HCT116 (cell line): Measurements from ENCODE around the gene PIEZO2. TPM values are rescaled to one million over a fixed set of nuclear protein-coding genes. Genes with fewer than 3 reads are reported as not detected.

Experiments used
- ATAC-seq: fragments of 200-7000 bp; cut with Tn5 transposase; 2 replicates; pipeline ENCODE4 v1.9.1; 2020; ENCODE audit warnings: mild to moderate bottlenecking, moderate library complexity
- BruUV-seq: library from RNA; stranded (reverse); fragments of 400-500 nt; replicated peaks from 2 replicates; lab custom pipeline; 2021; lab: Mats Ljungman, UMichigan
- CTCF ChIA-PET: fragments of 300-600 bp; sonication (Branson Sonifier 250); formaldehyde crosslinking; loops from one replicate; lab custom pipeline; 2021; ENCODE audit warnings: antibody characterized with exemption; lab: Charles Lee
- POLR2A ChIA-PET: fragments of 300-600, 350-600 bp; sonication (Branson Sonifier 250); formaldehyde crosslinking; loops from one replicate; lab custom pipeline; 2021; ENCODE audit warnings: antibody characterized with exemption; lab: Charles Lee
- RAD21 ChIA-PET, 2 experiments: fragments of 300-600 bp; sonication (Branson Sonifier 250); formaldehyde crosslinking; loops; one replicate each; lab custom pipeline; 2023; ENCODE audit warnings: low total read pairs in 2 of 2; ENCODE audit not compliant: uncharacterized antibody in 2 of 2, unreplicated experiment in 2 of 2, low non-redundant PET in 1 of 2; lab: Charles Lee
- DNase-seq: peaks from one replicate; pipeline ENCODE4 v3.0.0-alpha.2; 2010; ENCODE audit warnings: low read depth, low spot score
- H2AFZ ChIP-seq: fragments of 200-600 bp; shearing (Covaris generic), sonication (generic); 2 replicates; pipeline ENCODE4 v1.6.1; 2017; ENCODE audit warnings: low read depth, mixed run types, mixed read lengths, antibody characterized with exemption, low read length; ENCODE audit not compliant: poor library complexity, severe bottlenecking
- H3K27ac ChIP-seq: 2 replicates; pipeline ENCODE4 v1.5.1; 2012; ENCODE audit warnings: low read depth, low read length
- H3K27me3 ChIP-seq: fragments of 200-600 bp; sonication (generic); 2 replicates; pipeline ENCODE4 v1.6.1; 2016; ENCODE audit warnings: mixed run types, low read length, mixed read lengths; ENCODE audit not compliant: insufficient read depth
- H3K36me3 ChIP-seq, 2 experiments: fragments of 200-500 bp in 1 of 2; fragments of 200-600 bp in 1 of 2; sonication (Bioruptor generic) in 1 of 2; sonication (generic) in 1 of 2; 2 replicates each; pipeline versions ENCODE4 v1.5.1 to v1.6.1; 2014 to 2016; ENCODE audit warnings: low read length in 2 of 2, inconsistent platforms in 1 of 2, mixed read lengths in 1 of 2, mixed run types in 1 of 2; ENCODE audit not compliant: insufficient read depth in 2 of 2, control insufficient read depth in 1 of 2
- H3K4me1 ChIP-seq, 2 experiments: fragments of 200-600 bp in 1 of 2; sonication (generic) in 1 of 2; 2 replicates each; pipeline versions ENCODE4 v1.5.1 to v1.6.1; 2012 to 2017; ENCODE audit warnings: low read length in 2 of 2, inconsistent platforms in 1 of 2, mild to moderate bottlenecking in 1 of 2, mixed read lengths in 1 of 2, mixed run types in 1 of 2, moderate library complexity in 1 of 2; ENCODE audit not compliant: insufficient read depth in 2 of 2, control insufficient read depth in 1 of 2
- H3K4me2 ChIP-seq: fragments of 200-600 bp; sonication (generic); 2 replicates; pipeline ENCODE4 v1.6.1; 2017; ENCODE audit warnings: mixed run types, low read length, mixed read lengths
- H3K4me3 ChIP-seq, 2 experiments: fragments of 200-600 bp in 1 of 2; sonication (generic) in 1 of 2; replicated peaks in 1 of 2; 2 replicates each; pipeline ENCODE4 v1.5.1; 2011 to 2016; ENCODE audit warnings: low read length in 2 of 2, control low read depth in 1 of 2, low read depth in 1 of 2, mild to moderate bottlenecking in 1 of 2, mixed read lengths in 1 of 2, mixed run types in 1 of 2
- H3K79me2 ChIP-seq: fragments of 200-600 bp; sonication (generic); 2 replicates; pipeline ENCODE4 v1.6.1; 2017; ENCODE audit warnings: mild to moderate bottlenecking, mixed run types, low read length, moderate library complexity, mixed read lengths; ENCODE audit not compliant: insufficient read depth
- H3K9ac ChIP-seq: fragments of 200-600 bp; sonication (generic); 2 replicates; pipeline ENCODE4 v1.6.1; 2016; ENCODE audit warnings: low read length, mixed read lengths
- H3K9me2 ChIP-seq: fragments of 200-600 bp; sonication (generic), shearing (Covaris generic); 2 replicates; pipeline ENCODE4 v1.6.1; 2017; ENCODE audit warnings: mixed run types, mild to moderate bottlenecking, moderate library complexity; ENCODE audit not compliant: insufficient read depth
- H3K9me3 ChIP-seq, 2 experiments: fragments of 200-500 bp in 1 of 2; fragments of 200-600 bp in 1 of 2; sonication (Bioruptor generic) in 1 of 2; sonication (generic) in 1 of 2; 2 replicates each; pipeline ENCODE4 v1.6.1; 2014 to 2017; ENCODE audit warnings: low read length in 2 of 2, mixed read lengths in 2 of 2, inconsistent platforms in 1 of 2, low read depth in 1 of 2, mild to moderate bottlenecking in 1 of 2, mixed run types in 1 of 2, moderate library complexity in 1 of 2; ENCODE audit not compliant: control insufficient read depth in 1 of 2, insufficient read depth in 1 of 2
- H4K20me1 ChIP-seq: fragments of 200-600 bp; sonication (generic), shearing (Covaris generic); 2 replicates; pipeline ENCODE4 v1.6.1; 2017; ENCODE audit warnings: mixed run types, mild to moderate bottlenecking, moderate library complexity; ENCODE audit not compliant: insufficient read depth
- CBX3 ChIP-seq: IDR thresholded peaks from 2 replicates; pipeline ENCODE4 v1.6.1; 2012; ENCODE audit warnings: low read depth
- CEBPB ChIP-seq: IDR thresholded peaks from 2 replicates; pipeline ENCODE4 v1.6.1; 2012; ENCODE audit warnings: low read depth
- FOSL1 ChIP-seq: IDR thresholded peaks from 2 replicates; pipeline ENCODE4 v1.6.1; 2012; ENCODE audit warnings: low read depth
- JUND ChIP-seq: IDR thresholded peaks from 2 replicates; pipeline ENCODE4 v1.6.1; 2012
- POLR2AphosphoS5 ChIP-seq: IDR thresholded peaks from 2 replicates; pipeline ENCODE4 v1.6.1; 2011; ENCODE audit warnings: mild to moderate bottlenecking, low read depth, low read length, moderate library complexity
- TCF7L2 ChIP-seq: IDR thresholded peaks from 2 replicates; pipeline ENCODE4 v1.7.0; 2011; ENCODE audit warnings: borderline replicate concordance, inconsistent platforms; ENCODE audit not compliant: insufficient read depth, insufficient read length; ENCODE audit errors: extremely low read depth
- intact Hi-C: fragments of 100-400 bp; cut with micrococcal nuclease; formaldehyde crosslinking; loops from 2 replicates; pipeline ENCODE4 v1.10.0; 2022
- total RNA-seq: library from RNA; stranded (reverse); gene quantifications from one replicate; pipeline ENCODE4 v1.2.1, GENCODE V29; 2021; ENCODE audit not compliant: unreplicated experiment
- TF ChIP-seq, protein P1 (sequence below), 3 experiments: fragments of 200-600 bp in 1 of 3; sonication (generic) in 1 of 3; IDR thresholded peaks in 2 of 3; conservative IDR thresholded peaks in 1 of 3; 2 replicates each; pipeline ENCODE4 v1.5.1; 2012 to 2017; ENCODE audit warnings: low read depth in 2 of 3, low read length in 2 of 3, antibody characterized with exemption in 1 of 3, borderline replicate concordance in 1 of 3, control low read depth in 1 of 3, mild to moderate bottlenecking in 1 of 3, mixed read lengths in 1 of 3, mixed run types in 1 of 3, moderate library complexity in 1 of 3; ENCODE audit not compliant: insufficient read depth in 1 of 3
- TF ChIP-seq, protein P2 (sequence below): IDR thresholded peaks from 2 replicates; pipeline ENCODE4 v1.6.1; 2012

PIEZO2 gene
- total RNA-seq, 1 experiment from 2014 or later, result 0.34 TPM

DNA sequence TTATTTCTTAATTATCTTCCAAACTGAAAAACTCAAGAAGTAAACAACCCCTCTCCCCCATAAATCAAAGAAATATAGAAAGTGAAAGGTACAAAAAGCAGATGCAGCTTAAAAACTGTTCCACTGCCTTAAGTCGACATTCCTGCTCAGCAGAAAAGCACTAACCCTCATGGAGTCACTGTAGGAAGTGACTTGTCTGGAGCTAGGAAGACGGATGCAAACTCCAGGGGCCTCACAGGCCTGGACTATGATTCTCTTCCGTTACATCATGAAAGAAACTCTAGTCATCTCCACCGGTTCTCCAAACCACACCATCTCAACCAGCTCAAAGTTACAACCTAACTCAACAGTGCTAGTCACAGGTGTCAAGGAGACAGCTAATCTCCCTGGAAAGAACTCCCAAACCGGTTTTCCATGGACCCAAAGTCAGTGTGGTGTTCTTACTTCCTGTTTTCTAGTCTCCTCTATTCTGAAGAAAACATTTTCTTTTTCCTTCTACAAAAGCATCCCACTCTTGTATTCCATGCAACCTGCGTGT lies 128.4 kb downstream of the PIEZO2 start:
- Histone ChIP-seq H4K20me1 (no peaks in the 10 kb centered on the region), H3K4me3 (no peak overlapping the region)
- TF ChIP-seq CEBPB (no peak), POLR2AphosphoS5 (no peak), TCF7L2 (no peak), JUND (no peak), CBX3 (no peak), FOSL1 (no peak)
- TF ChIP-seq, protein P1, sequence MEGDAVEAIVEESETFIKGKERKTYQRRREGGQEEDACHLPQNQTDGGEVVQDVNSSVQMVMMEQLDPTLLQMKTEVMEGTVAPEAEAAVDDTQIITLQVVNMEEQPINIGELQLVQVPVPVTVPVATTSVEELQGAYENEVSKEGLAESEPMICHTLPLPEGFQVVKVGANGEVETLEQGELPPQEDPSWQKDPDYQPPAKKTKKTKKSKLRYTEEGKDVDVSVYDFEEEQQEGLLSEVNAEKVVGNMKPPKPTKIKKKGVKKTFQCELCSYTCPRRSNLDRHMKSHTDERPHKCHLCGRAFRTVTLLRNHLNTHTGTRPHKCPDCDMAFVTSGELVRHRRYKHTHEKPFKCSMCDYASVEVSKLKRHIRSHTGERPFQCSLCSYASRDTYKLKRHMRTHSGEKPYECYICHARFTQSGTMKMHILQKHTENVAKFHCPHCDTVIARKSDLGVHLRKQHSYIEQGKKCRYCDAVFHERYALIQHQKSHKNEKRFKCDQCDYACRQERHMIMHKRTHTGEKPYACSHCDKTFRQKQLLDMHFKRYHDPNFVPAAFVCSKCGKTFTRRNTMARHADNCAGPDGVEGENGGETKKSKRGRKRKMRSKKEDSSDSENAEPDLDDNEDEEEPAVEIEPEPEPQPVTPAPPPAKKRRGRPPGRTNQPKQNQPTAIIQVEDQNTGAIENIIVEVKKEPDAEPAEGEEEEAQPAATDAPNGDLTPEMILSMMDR (IDR thresholded peaks at IDR 0.05 in 2 of 3, conservative IDR thresholded peaks at IDR 0.05 in 1 of 3; ENCODE audit: borderline replicate concordance in 1 of 3, insufficient read depth in 1 of 3, low read depth in 2 of 3, low read length in 2 of 3), result no peak
- TF ChIP-seq, protein P2, sequence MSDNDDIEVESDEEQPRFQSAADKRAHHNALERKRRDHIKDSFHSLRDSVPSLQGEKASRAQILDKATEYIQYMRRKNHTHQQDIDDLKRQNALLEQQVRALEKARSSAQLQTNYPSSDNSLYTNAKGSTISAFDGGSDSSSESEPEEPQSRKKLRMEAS, result no peak
- TF ChIP-seq, all 23 proteins: peak for 0
- DNase-seq (no peak), ATAC-seq (no peak)
- CTCF ChIA-PET, result no interaction called here
- H3K9me2 ChIP-seq, result no peaks in the 10 kb centered on the region
- no peak overlapping the region for H3K4me2 ChIP-seq
- H3K27ac ChIP-seq, result no peak overlapping the region
- no peaks in the 10 kb centered on the region for H3K36me3 ChIP-seq
- H3K4me1 ChIP-seq, result no peaks in the 10 kb centered on the region
- H3K9me3 ChIP-seq, result no peaks in the 10 kb centered on the region
- RAD21 ChIA-PET, result no interaction called here
- no TSS peak for BruUV-seq
- no peaks in the 10 kb centered on the region for H3K79me2 ChIP-seq
- H3K27me3 ChIP-seq, result peaks cover 4% of the 10 kb centered on the region; the same call in 1 of the 2 replicates
- no peak overlapping the region for H3K9ac ChIP-seq
- no peak overlapping the region for H2AFZ ChIP-seq
- POLR2A ChIA-PET, result no interaction called here
- intact Hi-C loops, result no loop called here
